ENCODE results near the gene HSPA1L. TPM values are rescaled to one million over a fixed set of nuclear protein-coding genes. Genes with fewer than 3 reads are reported as not detected.
"Not testable (repeated sequence)": the region's sequence is repeated elsewhere in the genome, so short reads cannot be mapped to it uniquely, and the experiment has no call there.

HSPA1L gene
- total RNA-seq, 1 donor from 2014 or later = 0.46 TPM

DNA sequence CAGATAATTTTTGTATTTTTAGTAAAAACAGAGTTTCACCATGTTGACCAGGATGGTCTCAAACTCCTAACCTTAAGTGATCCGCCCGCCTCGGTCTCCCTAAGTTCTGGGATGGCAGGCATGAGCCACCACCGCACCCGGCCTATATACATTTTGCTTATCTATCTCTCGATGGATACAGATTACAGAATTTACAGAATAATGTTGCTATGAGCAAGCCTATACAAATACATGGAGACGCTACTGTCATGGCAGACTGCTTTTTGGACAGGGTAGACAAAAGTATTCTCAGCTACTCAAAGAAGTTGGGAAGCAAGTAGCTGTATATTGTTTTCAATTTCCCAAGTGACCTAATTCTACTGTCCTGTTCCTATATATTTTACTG, 1.6 kb downstream of the HSPA1L start:
- TF ChIP-seq, protein P1, sequence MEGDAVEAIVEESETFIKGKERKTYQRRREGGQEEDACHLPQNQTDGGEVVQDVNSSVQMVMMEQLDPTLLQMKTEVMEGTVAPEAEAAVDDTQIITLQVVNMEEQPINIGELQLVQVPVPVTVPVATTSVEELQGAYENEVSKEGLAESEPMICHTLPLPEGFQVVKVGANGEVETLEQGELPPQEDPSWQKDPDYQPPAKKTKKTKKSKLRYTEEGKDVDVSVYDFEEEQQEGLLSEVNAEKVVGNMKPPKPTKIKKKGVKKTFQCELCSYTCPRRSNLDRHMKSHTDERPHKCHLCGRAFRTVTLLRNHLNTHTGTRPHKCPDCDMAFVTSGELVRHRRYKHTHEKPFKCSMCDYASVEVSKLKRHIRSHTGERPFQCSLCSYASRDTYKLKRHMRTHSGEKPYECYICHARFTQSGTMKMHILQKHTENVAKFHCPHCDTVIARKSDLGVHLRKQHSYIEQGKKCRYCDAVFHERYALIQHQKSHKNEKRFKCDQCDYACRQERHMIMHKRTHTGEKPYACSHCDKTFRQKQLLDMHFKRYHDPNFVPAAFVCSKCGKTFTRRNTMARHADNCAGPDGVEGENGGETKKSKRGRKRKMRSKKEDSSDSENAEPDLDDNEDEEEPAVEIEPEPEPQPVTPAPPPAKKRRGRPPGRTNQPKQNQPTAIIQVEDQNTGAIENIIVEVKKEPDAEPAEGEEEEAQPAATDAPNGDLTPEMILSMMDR (IDR thresholded peaks at IDR 0.05; ENCODE audit: insufficient read depth, low read length, poor library complexity, severe bottlenecking) = no peak
- Histone ChIP-seq H3K27me3 (ENCODE audit: control insufficient read depth, insufficient read depth, low read length) (no peaks in the 10 kb centered on the region), H3K4me3 (ENCODE audit: low read depth, low read length) (no peak overlapping the region), H3K36me3 (ENCODE audit: control insufficient read depth, insufficient read depth, low read length) (no peaks in the 10 kb centered on the region)
- no peak for DNase-seq (ENCODE audit: low read depth)

DNA sequence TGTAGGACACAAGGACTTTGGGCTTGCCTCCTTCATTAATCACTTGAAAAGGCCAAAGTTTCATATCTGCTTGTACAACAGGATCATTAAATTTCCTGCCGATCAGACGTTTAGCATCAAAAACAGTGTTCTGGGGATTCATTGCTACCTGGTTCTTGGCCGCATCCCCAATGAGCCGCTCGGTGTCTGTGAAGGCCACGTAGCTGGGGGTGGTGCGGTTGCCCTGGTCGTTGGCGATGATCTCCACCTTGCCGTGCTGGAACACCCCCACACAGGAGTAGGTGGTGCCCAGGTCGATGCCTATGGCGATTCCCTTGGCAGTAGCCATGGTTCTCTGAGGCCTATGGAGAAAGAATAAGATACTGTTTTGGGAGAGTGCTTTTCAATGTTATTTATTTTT, 3.4 kb downstream of the HSPA1L start:
- H3K27me3 ChIP-seq (ENCODE audit: control insufficient read depth, insufficient read depth, low read length) = no peaks in the 10 kb centered on the region
- TF ChIP-seq, protein P1 (IDR thresholded peaks at IDR 0.05; ENCODE audit: insufficient read depth, low read length, poor library complexity, severe bottlenecking) = no peak
- DNase-seq (ENCODE audit: low read depth) = no peak
- H3K4me3 ChIP-seq (ENCODE audit: low read depth, low read length) = no peak overlapping the region
- H3K36me3 ChIP-seq (ENCODE audit: control insufficient read depth, insufficient read depth, low read length) = no peaks in the 10 kb centered on the region

DNA sequence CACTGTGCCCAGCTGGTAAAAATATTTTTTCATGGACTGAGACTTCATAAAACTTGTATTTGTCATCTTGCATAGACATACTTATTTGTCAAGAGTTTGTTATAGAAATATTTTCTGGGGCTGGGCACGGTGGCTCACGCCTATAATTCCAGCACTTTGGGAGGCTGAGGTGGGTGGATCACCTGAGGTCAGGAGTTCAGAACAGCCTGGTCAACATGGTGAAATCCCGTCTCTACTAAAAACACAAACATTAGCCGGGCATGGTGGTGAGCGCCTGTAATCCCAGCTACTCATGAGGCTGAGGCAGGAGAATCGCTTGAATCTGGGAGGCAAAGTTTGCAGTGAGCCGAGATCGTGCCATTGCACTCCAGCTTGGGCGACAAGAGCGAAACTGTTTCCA, 6.5 kb downstream of the HSPA1L start:
- DNase-seq (ENCODE audit: low read depth); H3K27me3 ChIP-seq (ENCODE audit: control insufficient read depth, insufficient read depth, low read length); H3K36me3 ChIP-seq (ENCODE audit: control insufficient read depth, insufficient read depth, low read length); H3K4me3 ChIP-seq (ENCODE audit: low read depth, low read length): not testable (repeated sequence)

DNA sequence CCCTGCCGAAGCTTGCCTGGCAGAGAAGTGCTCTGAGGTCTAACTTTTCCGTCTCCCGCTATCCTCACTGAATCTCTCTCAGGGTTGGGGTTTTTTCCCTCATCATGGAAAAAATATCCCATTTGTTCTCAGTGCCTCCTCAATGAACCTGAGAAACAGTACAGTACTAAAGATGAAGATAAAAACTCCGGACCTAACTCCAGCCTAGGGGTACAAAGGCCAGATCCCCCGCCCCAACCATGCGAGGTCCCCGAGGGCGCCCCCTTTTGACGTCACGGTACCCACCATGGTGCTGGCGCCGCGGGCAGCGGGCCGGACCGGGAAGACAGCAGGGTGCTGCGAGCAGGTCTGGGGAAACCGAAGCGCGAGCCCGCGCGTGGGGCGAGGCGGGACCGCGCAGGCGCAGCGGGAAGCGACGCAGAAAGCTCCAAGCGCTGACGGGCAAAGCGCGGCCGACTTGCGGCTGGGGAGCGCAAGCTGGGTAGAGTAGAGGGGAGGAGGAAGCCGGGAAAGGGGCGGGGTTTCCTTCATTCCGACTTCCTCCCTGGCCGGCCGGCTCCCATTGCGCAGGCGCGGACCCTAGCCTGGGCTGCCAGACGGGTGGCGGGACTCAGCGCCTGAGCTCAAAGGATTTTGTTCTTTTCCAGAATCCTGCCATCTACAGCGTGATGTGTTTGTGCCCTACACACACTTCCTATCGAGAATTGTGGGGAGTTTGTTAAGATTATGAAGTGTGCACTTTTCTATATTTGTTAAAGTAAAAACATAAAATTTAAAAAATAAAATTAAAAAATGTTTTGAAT, 8.4 kb downstream of the HSPA1L start, which contains the start of gene LSM2:
Gene LSM2, minus strand, starts transcription at position 497 of the 803 bp plus-strand sequence. Its CDS starts 209 bp downstream, at position 288.
- Histone ChIP-seq H3K4me3 (ENCODE audit: low read depth, low read length) (peak within 1 kb of the TSS; percentile 70), H3K36me3 (ENCODE audit: control insufficient read depth, insufficient read depth, low read length) (no peaks in the 10 kb centered on the region)
- DNase-seq (ENCODE audit: low read depth) = no peak

DNA sequence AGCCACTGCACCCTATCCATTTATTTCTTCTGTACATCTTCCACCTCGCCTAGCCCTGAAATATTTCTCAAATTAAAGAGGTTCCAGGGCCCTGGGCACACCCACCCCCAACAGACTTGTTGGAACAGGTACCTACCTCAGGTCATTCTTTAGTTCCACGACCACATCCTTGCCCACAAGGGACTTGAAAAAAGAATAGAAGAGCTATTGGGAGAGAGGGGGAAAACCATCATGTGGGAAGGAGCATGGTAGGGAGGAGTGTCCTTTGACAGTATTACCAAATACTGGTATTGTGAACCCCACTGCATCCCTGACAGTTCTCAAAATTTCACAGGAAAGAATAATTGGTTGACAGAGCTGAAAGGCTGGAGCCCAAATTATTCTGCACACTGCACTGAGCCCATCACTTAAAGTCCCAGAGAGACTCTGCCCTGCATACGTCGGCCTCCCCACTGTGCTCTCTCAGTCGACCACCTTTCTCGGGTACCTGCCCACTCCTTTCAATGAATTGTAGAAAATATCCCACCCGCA, 9.1 kb downstream of the HSPA1L start:
- no peak for DNase-seq (ENCODE audit: low read depth)
- Histone ChIP-seq H3K36me3 (ENCODE audit: control insufficient read depth, insufficient read depth, low read length) (no peaks in the 10 kb centered on the region), H3K4me3 (ENCODE audit: low read depth, low read length) (peak overlapping the region; percentile 70), H3K27me3 (ENCODE audit: control insufficient read depth, insufficient read depth, low read length) (no peaks in the 10 kb centered on the region)
- TF ChIP-seq, protein P1 (IDR thresholded peaks at IDR 0.05; ENCODE audit: insufficient read depth, low read length, poor library complexity, severe bottlenecking) = no peak

More for the DNA sequence above, 8.4 kb downstream of the HSPA1L start, which contains the start of gene LSM2:
- H3K27me3 ChIP-seq (ENCODE audit: control insufficient read depth, insufficient read depth, low read length) = no peaks in the 10 kb centered on the region
- TF ChIP-seq, protein P1 (IDR thresholded peaks at IDR 0.05; ENCODE audit: insufficient read depth, low read length, poor library complexity, severe bottlenecking) = peak; percentile 32

DNA sequence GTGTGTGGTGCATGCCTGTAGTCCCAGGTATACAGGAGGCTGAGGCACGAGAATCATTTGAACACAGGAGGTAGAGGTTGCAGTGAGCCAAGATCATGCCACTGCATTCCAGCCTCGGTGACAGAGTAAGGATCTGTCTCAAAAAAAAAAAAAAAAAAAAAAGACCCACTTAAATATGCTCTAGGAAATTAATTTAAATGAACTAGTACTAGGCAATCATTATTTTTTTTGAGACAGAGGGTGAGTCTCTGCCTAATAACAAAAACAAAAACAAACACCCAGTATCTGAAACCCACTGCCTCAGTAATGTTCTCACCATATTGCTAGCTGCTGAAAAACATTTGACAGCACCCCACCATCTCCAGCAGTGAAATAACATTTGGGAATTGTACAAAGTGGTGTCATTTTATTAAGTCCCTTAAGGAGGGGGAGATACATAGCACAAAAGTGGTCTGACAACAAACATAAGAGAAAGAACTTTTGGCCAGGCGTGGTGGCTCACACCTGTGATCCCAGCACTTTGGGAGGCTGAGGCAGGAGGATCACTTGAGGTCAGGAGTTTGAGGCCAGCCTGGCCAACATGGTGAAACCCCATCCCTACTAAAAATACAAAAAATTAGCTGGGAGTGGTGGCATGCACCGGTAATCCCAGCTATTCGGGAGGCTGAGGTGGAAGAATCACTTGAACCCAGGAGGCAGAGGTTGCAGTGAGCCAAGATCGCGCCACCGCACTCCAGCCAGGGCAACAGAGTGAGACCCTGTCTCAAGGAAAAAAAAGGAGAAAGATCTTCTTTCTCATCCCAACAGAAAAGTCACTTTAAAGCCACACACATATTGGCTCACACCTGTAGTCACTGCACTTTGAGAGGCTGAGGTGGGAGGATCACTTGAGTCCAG, 13.8 kb downstream of the HSPA1L start:
- not testable (repeated sequence) for H3K27me3 ChIP-seq (ENCODE audit: control insufficient read depth, insufficient read depth, low read length); DNase-seq (ENCODE audit: low read depth); H3K4me3 ChIP-seq (ENCODE audit: low read depth, low read length); H3K36me3 ChIP-seq (ENCODE audit: control insufficient read depth, insufficient read depth, low read length)
